GM19025 (cell line): ENCODE results near the gene EXOC4.
"Not testable (repeated sequence)": the region's sequence is repeated elsewhere in the genome, so short reads cannot be mapped to it uniquely, and the experiment has no call there.

Experiments used
- ATAC-seq: cut with Tn5 transposase; IDR thresholded peaks from one replicate; pipeline ENCODE4 v1.9.1; 2021; ENCODE audit warnings: mild to moderate bottlenecking, low read depth, moderate library complexity; ENCODE audit not compliant: unreplicated experiment

Gene EXOC4

DNA sequence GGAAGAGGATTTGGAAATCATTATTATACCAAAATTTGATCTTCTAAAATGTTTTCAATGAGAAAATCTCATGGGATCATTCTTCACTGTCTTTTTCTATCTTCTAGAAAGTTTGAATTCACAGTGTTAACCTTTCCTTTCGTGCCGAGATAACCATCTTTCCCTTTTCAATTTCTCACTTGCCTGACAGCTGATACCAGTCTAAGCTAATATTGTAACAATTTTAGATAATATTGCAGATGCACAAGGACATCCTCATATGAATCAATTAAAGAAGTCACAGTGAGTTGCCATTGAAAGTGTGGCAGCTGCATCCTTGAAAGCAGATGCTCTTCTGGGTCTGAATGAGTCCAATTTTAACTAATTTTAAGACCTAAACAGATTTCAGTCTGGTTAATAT lies 734.7 kb downstream of the EXOC4 start:
- ATAC-seq, result no peak

DNA sequence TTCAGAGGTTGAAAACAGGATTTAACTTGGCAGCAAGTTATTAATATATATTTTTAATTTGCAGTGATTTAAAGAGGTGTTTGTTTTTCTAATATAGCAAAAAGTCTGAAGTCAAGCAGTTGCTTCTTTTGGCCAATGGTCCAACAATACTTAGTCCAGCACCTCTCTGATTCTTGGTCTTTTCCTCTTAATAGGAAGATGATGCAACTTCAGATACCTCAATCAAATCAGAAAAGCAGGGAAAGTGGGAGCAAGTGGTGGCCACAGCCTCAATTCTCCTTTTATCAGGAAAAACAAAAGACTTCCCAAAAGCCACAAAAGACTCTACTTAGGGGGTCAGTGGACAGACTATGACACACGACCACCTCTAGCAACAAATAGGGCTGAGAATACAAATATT lies 740.7 kb downstream of the EXOC4 start:
- no peak for ATAC-seq

DNA sequence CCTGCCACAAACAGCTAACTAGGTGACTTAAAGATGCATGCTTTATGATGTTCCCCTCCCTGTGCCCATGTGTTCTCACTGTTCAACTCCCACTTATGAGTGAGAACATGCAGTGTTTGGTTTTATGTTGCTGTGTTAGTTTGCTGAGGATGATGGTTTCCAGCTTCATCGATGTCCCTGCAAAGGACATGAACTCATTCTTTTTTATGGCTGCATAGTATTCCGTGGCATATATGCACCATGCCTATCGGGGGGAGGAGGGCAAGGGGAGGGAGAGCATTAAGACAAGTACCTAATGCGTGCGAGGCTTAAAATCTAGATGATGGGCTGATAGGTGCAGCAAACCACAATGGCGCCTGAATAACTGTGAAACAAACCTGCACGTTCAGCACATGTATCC lies 741.2 kb downstream of the EXOC4 start:
- not testable (repeated sequence) for ATAC-seq

DNA sequence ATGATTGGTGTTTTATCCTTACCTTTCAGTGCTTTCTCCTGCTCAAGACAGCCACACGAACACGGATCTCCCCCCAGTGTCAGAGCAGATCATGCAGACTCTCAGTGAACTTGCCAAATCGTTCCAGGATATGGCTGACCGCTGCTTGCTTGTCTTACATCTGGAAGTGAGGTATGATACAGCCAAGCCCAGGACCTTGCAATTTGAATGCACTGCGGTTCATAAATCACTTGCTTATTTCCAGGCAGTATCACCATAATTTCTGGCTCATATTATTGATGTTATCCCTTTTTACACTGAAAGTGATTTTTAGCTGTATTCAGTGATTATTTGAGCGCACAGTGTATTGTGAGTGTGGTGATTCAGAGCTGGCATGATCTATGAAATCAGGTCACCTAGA lies 744.6 kb downstream of the EXOC4 start:
- ATAC-seq, result no peak

DNA sequence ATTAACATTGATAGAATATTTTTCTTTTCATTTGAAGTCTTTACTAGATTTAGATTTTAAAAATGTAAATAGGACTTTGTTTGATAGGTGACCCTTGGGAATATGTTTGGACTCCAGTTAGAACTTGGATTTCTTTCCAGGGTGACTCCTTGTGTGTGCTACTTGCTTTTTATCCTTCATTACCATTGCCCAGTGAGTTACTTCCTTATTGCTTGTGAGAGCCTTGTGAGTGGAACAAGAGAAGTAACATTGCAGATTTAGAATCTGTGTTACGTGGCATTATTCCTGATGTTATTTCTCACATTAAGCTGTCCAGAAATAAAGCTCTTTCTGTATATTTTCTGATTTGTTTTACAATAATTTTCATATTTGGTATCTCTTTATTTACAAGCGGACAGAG lies 746.3 kb downstream of the EXOC4 start:
- ATAC-seq, result no peak

DNA sequence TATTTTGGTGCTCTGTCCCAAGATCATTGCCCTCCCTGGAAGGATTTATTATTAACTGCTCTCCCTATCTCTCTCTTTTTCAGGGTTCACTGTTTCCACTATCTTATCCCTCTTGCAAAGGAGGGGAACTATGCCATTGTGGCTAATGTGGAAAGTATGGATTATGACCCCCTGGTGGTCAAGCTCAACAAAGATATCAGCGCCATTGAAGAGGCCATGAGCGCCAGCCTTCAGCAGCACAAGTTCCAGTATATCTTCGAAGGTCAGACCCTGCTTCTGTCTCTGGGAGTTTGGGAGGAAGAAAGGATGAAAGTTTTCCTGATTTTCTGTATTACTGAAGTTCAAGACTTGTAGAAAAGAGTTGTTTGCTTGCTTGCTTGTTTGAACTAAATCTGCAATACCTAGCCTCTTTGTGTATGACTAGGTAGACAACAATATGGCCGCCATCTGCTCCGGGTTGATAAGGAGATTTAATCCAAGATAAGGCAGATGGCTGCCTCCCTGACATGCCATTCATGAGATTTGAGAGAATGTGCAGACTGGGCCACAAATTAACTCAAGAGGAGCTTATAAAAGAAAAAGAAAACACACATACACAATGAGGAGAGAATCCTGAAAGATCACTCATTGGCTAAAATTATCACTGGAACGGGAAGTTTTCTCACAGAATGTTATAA lies 752.1 kb downstream of the EXOC4 start:
- no peak for ATAC-seq

DNA sequence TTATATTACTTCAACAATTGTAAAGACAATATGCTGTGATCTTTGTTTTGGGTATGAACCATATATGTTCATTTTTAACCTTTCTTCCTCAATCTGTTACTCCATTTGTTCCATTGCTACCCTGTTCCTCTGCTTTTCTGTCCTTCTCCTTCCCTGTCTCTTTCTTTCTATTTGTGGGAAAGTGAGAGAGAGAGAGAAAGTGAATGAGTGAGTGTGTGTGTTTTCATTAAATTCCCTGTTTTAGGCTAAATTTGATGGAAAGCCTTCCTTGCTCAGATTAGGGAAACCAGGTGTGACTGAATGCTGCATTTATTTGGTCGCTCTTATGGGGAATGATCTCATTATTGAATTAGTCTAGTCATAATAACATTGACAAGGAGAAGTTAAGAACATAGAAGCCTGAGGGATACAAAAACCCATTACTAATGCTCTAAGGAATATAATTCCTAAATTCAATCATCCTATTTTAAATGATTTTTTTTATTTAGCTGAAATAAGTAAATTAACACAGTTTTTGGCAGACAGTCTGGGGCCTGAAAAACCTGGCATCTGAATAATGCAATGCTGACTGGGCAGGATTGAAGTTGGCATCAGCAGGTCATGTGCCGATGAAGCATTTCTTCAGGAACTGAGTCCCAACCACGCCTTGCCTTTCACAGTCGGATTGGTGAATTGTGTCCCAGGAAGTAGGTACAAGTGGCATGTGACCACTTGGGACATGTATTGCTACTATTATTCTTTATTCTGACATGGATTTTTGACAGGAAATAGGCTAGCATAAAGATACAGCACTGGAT lies 756.6 kb downstream of the EXOC4 start:
- ATAC-seq, result no peak

DNA sequence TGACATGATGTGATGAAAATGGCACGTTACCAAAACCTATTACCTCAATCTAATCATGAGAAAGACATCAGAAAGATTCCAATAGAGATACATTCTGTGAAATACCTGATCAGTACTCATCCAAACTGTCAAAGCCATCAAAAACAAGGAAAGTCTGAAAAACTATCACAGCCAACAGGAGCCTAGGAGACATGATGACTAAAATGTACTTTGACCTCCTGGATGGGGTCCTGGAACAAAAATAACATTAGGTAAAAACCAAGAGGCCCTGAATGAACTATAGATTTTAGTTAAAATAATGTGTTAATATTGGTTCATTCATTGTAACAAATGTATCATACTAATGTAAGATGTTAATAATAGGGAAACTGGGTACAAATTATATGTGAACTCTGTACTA lies 760.4 kb downstream of the EXOC4 start:
- no peak for ATAC-seq

DNA sequence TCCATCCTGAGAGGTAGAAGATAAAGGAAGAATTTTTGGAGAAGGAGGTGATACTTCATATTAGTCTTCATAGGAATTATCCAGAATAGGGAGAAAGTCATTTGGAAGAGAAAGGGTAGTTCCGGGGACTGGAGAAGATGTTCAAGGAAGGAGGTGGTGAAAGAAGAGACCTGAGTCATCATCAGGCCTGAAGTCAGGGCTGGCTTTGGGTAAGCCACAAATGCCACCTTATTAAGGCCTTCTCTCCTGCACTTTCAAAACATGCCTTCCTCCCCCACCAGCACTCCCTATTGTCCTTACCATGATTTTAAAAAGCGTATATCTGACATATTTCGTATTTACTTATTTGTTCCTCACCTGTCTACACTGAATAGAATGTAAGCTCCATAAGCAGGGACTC lies 762.1 kb downstream of the EXOC4 start:
- no peak for ATAC-seq

DNA sequence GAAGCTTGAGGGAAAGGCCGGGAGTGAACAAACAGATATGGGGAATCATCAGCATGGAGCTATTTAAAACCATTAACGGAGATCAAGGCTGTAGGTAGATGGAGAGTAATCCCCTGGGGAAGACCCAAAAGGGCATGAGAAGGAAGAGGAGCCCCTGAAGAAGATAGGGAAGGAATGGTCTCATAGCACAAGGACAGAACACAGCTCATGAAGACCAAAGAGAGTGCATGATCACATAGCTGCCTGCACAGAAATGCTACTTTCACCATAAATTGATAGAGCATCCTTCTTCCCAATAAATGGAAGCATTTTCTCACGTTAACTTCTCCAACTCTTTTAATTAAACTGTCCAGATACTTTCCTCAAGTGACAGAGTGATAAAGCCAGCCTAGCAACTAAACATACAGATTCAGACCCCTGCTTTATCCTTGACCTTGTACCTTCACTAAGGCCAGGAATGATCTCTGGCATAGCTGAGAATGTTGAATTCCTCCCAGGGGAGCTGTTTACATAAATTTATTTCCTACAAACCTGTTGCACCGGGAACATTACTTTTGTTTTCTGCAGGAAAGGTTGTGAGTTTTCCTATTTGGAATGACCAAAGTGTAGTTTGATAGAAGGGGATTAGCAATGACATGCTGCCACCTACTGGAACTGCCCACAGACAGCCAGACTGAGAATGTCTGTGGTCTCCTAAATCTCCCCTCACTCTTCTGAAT lies 763.5 kb downstream of the EXOC4 start:
- ATAC-seq, result no peak

DNA sequence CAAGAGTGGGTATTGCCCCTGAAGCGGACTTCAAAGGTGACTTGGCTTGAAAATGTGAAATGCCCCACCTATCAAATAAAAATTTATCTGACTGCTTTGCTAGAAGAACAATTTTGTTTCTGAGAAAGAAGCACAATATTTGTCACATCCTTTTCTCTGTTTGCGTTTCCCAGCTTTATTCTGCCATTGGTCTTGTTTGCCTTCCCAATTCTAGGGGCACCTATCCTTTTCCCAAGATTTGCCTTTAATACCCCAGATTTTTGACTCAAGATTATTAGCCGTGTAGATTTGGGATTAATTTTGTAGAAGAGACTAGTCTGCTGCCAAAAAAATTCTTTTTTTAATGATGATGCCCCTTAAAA lies 764.0 kb downstream of the EXOC4 start:
- no peak for ATAC-seq

DNA sequence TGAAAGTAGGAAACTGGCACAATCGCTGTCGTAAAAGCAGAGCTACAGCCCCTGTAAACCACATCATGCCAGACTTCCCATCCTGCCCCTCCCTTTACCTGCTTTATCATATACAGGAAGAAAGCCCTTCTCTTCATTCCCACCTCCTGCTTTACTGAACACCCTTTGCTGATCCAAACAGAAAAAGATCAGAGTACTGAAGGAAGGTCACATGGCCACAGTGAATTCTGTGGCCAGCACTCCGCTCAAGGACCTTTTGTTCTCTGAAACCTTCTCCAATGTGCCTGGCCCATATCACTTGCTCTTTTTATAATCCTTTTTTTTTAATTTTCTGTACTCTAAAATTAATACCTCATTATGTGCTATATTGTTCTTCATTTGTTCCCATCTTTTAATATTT lies 765.4 kb downstream of the EXOC4 start:
- ATAC-seq, result no peak

DNA sequence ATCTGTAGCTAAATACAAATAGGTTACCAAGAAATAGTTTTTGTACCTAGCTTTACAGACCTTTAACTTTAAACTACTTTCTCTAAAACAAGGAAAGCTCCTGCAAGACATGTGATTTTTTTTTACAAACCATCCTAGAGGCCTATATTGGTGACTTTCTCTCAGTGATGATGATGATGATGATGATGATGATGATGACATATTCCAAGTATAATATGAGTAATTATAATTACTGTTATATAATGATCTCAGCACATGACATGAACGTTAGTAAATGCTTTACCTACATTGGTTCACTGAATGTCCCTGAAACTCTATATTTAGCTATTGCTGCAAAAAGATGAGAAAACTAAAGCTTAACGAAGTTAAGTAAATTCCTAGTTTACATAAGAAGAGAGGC lies 766.4 kb downstream of the EXOC4 start:
- ATAC-seq, result no peak

DNA sequence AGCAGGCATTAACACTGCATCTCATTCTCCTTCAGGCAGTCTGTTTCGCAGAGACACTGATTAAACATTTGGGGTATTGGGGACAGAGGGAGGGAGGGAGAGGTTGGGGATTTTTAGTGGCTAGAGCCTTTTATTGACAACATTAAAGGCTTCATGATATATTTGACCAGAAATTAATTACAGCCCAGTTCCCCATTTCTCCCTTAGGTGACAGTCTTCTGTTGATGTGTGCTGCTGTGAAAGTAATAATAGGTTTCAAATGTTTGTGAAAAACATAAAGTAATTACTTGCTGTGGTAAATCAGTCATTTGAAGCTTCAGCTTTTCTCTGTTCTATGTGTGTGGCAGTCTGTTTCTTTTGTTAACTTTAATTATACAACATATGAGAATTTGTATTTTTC lies 769.0 kb downstream of the EXOC4 start:
- no peak for ATAC-seq

DNA sequence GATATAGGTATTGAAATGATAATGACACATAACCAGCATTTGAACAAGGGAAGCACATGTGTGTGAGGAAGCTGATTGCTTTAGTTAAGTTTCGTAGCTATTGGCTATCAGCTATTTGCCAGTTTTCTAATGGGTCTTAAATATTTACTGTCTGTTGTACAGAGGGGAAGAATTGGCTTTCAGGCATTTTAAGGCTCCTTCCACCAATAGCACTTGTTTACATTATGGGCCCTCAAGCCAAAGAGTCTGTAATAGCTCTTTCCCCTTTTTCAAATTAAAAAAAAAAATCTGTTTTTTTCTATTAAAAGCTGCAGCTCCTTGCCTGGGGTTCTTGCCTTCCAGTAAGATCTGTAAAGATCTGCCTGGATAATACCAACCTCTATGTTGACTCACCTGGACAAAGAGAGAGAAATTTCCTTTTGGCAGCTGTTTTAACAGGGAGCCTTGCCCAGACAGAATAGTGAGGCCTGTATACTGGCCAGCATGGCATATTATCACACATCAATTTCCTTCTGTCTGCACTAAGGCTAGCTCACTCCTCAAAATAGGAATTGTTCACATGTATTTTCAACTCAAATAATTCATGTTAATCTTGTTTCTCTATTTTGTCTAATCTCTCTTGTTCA lies 769.5 kb downstream of the EXOC4 start:
- no peak for ATAC-seq

DNA sequence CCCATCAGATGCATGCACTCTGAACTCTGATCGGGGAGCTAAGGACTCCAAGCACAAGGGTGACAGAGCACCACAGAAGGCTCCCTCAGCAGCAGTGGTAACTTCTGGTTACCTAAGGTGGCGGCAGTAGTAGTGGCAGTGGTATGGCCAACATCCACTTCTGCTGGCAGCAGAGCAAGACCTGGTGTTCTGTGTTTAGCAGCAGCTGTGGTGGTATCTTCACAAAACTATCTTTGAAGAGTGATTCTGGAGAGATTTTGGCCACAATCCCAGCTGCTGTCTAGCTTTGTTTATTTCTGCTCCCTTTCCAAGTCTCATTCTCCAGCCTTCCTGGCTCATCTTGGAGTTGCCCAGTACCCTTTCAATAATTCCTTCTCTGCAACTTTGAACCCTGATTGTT lies 771.9 kb downstream of the EXOC4 start:
- no peak for ATAC-seq

DNA sequence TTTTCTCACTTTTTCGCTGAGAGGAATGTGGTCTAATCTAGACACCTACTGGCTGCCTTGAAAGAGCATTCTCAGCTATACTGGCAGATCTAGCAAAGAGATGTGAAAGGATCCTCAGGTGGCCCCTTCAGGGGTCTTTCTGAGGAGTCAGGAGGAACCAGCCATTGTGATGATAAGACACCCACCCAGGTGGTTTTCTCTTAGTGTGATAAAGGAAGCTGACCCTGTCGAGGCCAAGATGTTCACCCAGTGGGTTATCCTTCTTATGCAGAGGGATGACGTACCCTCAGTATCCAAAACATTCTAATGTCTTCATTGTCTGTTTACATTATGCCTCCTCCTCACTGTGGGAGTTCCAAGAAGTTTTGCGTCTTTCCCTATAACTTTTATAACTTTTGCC lies 776.0 kb downstream of the EXOC4 start:
- ATAC-seq, result no peak

DNA sequence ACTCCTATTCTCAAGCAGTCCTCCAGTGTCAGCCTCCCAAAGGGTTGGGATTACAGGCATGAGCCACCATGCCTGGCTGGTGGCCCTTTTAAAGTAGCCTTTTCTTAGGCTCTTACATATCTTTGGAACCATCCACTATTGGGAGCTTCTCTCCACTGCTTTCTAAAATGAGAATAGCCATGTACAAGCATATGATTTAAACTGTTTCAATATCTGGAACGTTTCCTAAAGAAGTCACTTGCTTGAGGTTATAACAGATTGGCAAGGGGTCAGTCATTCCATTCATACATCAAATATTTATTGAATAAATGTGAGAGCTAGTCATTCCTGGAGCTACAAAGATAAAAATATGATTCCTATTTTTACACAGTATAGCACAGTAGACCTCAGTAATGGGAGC lies 776.9 kb downstream of the EXOC4 start:
- no peak for ATAC-seq

DNA sequence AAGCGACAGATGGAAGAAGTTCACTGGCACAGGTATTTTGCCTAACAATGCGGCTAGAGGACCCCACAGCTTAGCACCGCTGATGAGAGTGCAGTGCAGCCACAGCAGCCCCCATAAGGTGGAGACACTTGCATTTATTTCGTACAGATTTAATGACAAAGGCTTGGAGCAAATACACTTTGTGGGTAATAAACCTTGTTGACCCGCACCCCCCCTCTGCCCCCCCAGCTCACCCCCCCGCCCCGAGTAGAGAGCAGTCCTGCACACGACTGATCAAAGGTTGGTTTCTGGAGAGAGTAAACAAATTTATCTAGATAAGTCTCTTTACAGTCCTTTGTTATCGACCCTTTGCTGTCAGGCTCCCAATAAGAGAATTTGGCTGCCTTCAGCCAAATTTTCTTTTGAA lies 777.6 kb downstream of the EXOC4 start:
- no peak for ATAC-seq

DNA sequence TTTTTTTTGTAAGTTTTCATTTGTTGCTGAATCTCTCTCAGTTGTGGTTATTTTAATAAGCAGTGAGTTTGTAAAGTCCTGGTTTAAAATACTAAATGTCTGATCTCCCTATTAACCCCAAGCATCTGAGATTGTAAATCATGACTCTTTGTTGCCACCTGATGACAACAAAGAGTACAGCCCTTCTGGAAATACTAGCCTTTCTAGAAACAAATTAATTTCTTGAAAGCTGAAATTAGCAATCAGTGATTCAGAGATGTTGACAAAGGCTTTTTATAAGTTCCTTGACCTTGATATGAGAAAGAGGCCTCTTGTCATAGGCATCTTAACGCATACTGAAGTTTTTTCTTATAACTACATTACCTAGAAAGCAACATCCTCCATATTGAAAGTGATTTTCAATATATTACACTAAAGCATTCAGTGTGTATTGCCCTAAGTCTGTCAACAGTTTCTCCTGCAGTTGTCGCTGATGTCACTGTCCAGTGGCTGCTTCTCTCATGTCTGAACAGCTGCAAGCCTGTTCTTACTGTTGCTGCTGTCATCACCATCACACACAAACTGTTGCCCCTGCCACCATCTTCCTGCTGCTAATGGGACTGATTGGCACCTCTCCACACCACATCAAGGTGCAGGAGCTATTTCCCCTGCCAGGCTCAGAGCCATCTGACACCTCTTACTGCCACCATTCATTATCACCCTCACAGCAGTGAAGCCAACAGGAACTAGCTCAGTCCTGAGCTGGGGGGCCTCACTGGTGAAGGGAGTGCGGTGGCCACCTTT lies 779.1 kb downstream of the EXOC4 start:
- no peak for ATAC-seq

DNA sequence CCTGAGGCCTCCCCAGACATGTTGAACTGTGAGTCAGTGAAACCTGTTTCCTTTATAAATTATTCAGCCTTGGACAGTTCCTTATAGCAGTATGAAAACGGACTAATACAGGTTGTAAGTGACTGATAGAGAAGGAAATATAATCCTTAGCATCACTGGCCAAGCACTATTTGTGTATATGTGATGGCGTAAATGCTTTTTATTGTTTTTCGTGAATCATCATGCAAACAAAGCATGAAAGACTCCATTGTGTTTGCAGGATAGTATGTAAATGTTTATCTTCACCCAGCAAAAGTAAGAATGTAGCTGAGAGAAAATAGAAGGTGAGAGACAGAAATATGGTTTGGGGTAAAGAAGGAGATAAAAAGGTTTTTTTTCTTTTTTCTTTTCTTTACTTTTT lies 781.8 kb downstream of the EXOC4 start:
- ATAC-seq, result no peak
